HG03025 (cell line): ENCODE results near the gene PLVAP.

Experiments used
- ATAC-seq: cut with Tn5 transposase; IDR thresholded peaks from one replicate; pipeline ENCODE4 v1.9.1; 2021; ENCODE audit warnings: mild to moderate bottlenecking, moderate library complexity; ENCODE audit not compliant: unreplicated experiment, low FRiP score

Gene PLVAP

GRCh38 chr19:17304386-17305215, 72.5 kb downstream of the PLVAP start:
- no peak for ATAC-seq

DNA sequence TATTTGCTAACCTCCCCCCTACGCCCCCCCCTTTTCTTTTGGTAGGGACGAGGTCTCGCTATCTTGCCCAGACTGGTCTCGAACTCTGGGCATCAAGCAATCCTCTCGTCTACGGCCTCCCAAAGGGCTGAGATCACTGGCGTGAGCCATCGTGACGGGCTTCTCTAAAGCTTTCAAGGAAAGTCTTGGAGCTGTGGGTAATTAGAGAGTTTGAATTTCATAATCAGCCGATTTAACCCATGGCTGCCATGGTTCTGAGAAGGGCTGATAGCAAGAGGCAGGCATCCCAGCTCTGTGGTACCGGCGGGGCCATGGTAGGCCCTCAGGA, 73.2 kb downstream of the PLVAP start:
- no peak for ATAC-seq

DNA sequence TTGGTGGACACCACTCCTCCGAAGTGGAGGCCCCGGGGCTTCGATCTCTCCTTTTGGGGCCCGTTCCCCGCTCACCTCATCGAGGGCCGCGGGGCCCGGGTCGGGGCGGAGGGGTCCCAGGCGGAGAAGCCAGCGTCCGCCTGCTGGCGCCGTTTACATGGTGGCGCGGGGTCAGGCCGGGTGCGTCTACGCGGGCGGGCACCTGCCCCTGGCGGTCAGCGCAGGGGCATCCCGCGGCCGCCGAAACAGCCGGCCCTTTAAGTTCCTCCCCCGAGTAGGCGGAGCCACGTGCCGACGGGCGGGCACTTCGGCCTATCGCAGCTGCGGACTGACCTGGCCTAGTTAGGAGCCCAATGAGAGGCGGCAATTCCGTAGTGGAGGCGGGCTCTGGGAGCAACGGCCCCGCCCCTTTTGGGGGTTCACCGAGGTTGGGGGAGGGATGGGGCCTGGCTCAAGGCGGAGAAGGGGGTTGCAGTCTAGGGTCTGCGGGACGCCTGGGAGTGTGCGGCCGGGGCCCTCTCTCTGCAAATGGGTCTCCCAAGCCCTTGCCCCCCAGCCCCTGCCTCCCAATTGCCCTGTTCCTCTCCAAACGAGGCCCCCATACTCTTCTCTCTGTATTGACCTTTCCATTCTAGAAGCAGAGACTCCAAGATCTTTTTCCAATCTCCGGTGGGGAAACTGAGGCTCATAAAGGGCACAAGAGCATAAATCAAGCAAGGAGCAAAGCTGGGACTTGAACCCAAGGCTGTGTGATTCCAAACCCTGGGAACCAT, 73.8 kb downstream of the PLVAP start, which contains the start of gene ABHD8:
ABHD8 (minus strand) TSS at position 259 of the 773 bp plus-strand sequence. CDS start 1,809 bp downstream, outside the sequence.
- ATAC-seq = peak; percentile 53

DNA sequence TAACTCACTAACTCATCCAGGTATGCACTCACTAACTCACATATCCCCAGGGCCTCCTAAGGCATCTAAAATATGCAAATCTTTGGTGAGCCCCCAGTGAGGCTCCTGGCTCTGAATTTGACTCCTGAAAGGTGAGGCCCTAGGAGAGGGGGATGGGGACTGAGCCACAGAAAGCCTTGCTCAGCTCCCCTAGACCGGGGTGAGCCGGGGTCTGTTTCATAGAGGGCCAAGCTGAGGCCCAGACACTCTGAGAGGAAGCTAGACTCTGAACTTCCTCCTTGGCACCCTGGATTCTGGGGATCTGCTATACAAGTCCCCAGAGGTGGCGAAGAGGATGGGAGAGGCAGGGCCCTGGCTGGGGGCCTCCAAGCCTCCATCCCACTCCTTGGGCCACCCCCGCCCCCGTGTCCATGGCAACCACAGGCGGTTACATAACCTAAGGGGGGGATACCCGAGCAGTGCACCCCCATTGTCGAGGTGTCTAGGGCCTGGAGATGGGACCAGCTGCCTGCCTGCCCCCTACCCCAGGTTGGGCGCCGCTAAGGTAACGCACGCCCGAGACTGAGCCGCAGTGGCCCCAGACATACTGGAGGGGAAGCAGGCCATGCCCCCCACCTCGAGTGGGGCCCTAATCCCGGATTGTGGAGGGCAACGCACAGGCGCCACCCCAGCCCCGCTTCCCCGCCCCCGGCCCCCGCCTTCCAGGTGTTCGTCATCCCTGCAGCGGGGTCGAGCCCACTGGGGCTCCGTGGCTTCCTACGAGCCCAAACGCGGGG, 74.6 kb downstream of the PLVAP start:
- no peak for ATAC-seq
